A549 (cell line): Measurements from ENCODE around the gene EXOC6. TPM values are rescaled to one million over a fixed set of nuclear protein-coding genes. Genes with fewer than 3 reads are reported as not detected.

Experiments
- ATAC-seq, 2 experiments: fragments of 200-7000 bp in 1 of 2; fragments of >200 bp in 1 of 2; cut with Nextera tagmentation in 1 of 2; cut with Tn5 transposase in 1 of 2; 3 replicates each; pipeline versions ENCODE4 v1.8.0 to v1.9.1; 2018 to 2020; ENCODE audit warnings: mild to moderate bottlenecking in 1 of 2, moderate library complexity in 1 of 2
- CTCF ChIA-PET: fragments of 300-600 bp; sonication (Branson Sonifier 250); formaldehyde crosslinking; extraction: SDS; loops from one replicate; lab custom pipeline; 2021; ENCODE audit warnings: antibody characterized with exemption, inconsistent platforms; lab: Yijun Ruan, JAX
- POLR2A ChIA-PET: fragments of 350-600 bp; formaldehyde crosslinking; extraction: SDS; loops from one replicate; lab custom pipeline; 2021; ENCODE audit warnings: antibody characterized with exemption, inconsistent platforms; lab: Yijun Ruan, JAX
- DNase-seq, 2 experiments: peaks; one replicate each; pipeline versions ENCODE4 v3.0.0 to v3.0.0-alpha.2; 2011 to 2016; ENCODE audit warnings: low read depth in 1 of 2, low spot score in 1 of 2
- FAIRE-seq: peaks from 2 replicates; lab custom pipeline; 2011; peaks lifted over from hg19 to GRCh38; lab: Jason Lieb, UNC
- H3K27ac ChIP-seq, 2 experiments: fragments of >200 bp; sonication (Bioruptor Twin); formaldehyde crosslinking; 3 replicates each; pipeline ENCODE4 v1.5.1; 2016 to 2017
- H3K4me1 ChIP-seq: fragments of >200 bp; sonication (Bioruptor Twin); formaldehyde crosslinking; 3 replicates; pipeline ENCODE4 v1.6.1; 2016
- H3K4me2 ChIP-seq: fragments of >200 bp; sonication (Bioruptor Twin); formaldehyde crosslinking; 3 replicates; pipeline ENCODE4 v1.6.1; 2016
- H3K4me3 ChIP-seq: fragments of >200 bp; sonication (Bioruptor Twin); formaldehyde crosslinking; 3 replicates; pipeline ENCODE4 v1.5.1; 2016
- H3K9me3 ChIP-seq: fragments of >200 bp; sonication (Bioruptor Twin); formaldehyde crosslinking; 3 replicates; pipeline ENCODE4 v1.6.1; 2016
- ATOH8 ChIP-seq: fragments of 250-450 bp; sonication (Bioruptor Pico); IDR thresholded peaks from 2 replicates; pipeline ENCODE4 v1.5.0; 2020; ENCODE audit warnings: low read depth, mild to moderate bottlenecking, moderate library complexity
- CBX2 ChIP-seq: fragments of 200-600 bp; sonication (generic); IDR thresholded peaks from 2 replicates; pipeline ENCODE4 v1.6.1; 2016; ENCODE audit warnings: low read depth, mild to moderate bottlenecking, borderline replicate concordance
- CEBPB ChIP-seq, 2 experiments: fragments of >200 bp in 1 of 2; sonication (Bioruptor Twin) in 1 of 2; formaldehyde crosslinking in 1 of 2; IDR thresholded peaks; 2 replicates each; pipeline ENCODE4 v1.6.1; 2012 to 2016
- CHD2 ChIP-seq: fragments of 150-350 bp; IDR thresholded peaks from 2 replicates; pipeline ENCODE4 v1.6.1; 2014; ENCODE audit warnings: low read length; ENCODE audit not compliant: partially characterized antibody
- EHMT2 ChIP-seq: fragments of 200-600 bp; sonication (generic); IDR thresholded peaks from 2 replicates; pipeline ENCODE4 v1.6.1; 2016; ENCODE audit warnings: antibody characterized with exemption, low read depth, mild to moderate bottlenecking, moderate library complexity
- EP300 ChIP-seq, 2 experiments: fragments of >200 bp; sonication (Bioruptor Twin); formaldehyde crosslinking; IDR thresholded peaks; 2 replicates in 1 of 2; 3 replicates in 1 of 2; pipeline ENCODE4 v1.6.1; 2016 to 2017
- FOSL2 ChIP-seq, 2 experiments: fragments of 450-650 bp in 1 of 2; fragments of >200 bp in 1 of 2; sonication (Bioruptor Twin) in 1 of 2; formaldehyde crosslinking; IDR thresholded peaks; 2 replicates each; pipeline versions ENCODE4 v1.5.0 to v1.6.1; 2016 to 2020; ENCODE audit warnings: mild to moderate bottlenecking in 1 of 2, moderate library complexity in 1 of 2
- FOXS1 ChIP-seq: fragments of 250-450 bp; sonication (Bioruptor Pico); IDR thresholded peaks from 2 replicates; pipeline ENCODE4 v1.5.0; 2020; ENCODE audit warnings: mild to moderate bottlenecking, moderate library complexity
- GATA3 ChIP-seq: IDR thresholded peaks from 2 replicates; pipeline ENCODE4 v1.6.1; 2012; ENCODE audit warnings: borderline replicate concordance
- HES2 ChIP-seq: fragments of >200 bp; sonication (Bioruptor Twin); formaldehyde crosslinking; IDR thresholded peaks from 2 replicates; pipeline ENCODE4 v1.6.1; 2016
- HEYL ChIP-seq: fragments of 250-450 bp; sonication (Bioruptor Pico); IDR thresholded peaks from 2 replicates; pipeline ENCODE4 v1.8.0; 2021; ENCODE audit warnings: mild to moderate bottlenecking, moderate library complexity
- HOXB13 ChIP-seq: fragments of 250-450 bp; sonication (Bioruptor Pico); IDR thresholded peaks from 2 replicates; pipeline ENCODE4 v1.5.0; 2020; ENCODE audit warnings: low read depth, mild to moderate bottlenecking, moderate library complexity
- HOXB5 ChIP-seq: fragments of 250-450 bp; sonication (Bioruptor Pico); IDR thresholded peaks from 2 replicates; pipeline ENCODE4 v1.5.0; 2020; ENCODE audit warnings: mild to moderate bottlenecking, moderate library complexity
- MYC ChIP-seq: IDR thresholded peaks from 2 replicates; pipeline ENCODE4 v1.6.1; 2012; ENCODE audit warnings: mild to moderate bottlenecking, inconsistent platforms, low read length, improper control_type of control experiment, borderline replicate concordance
- PBX3 ChIP-seq: IDR thresholded peaks from 2 replicates; pipeline ENCODE4 v1.6.1; 2012
- RAD21 ChIP-seq, 2 experiments: fragments of >200 bp in 1 of 2; sonication (Bioruptor Twin) in 1 of 2; formaldehyde crosslinking in 1 of 2; IDR thresholded peaks in 1 of 2; conservative IDR thresholded peaks in 1 of 2; 2 replicates in 1 of 2; 3 replicates in 1 of 2; pipeline ENCODE4 v1.6.1; 2012 to 2018; ENCODE audit warnings: inconsistent platforms in 1 of 2
- RCOR1 ChIP-seq: fragments of 150-350 bp; IDR thresholded peaks from 2 replicates; pipeline ENCODE4 v1.6.1; 2014; ENCODE audit warnings: antibody characterized with exemption, low read length, low read depth
- REST ChIP-seq: fragments of 200-600 bp; sonication (generic); IDR thresholded peaks from 2 replicates; pipeline ENCODE4 v1.6.1; 2016; ENCODE audit warnings: antibody characterized with exemption, mild to moderate bottlenecking, moderate library complexity
- RFX5 ChIP-seq: fragments of 450-650 bp; IDR thresholded peaks from 2 replicates; pipeline ENCODE4 v1.7.1; 2014; ENCODE audit warnings: antibody characterized with exemption, mild to moderate bottlenecking, moderate library complexity
- RNF2 ChIP-seq: fragments of 200-600 bp; sonication (generic); IDR thresholded peaks from 2 replicates; pipeline ENCODE4 v1.6.1; 2016; ENCODE audit warnings: low read depth, mild to moderate bottlenecking, antibody characterized with exemption, moderate library complexity, borderline replicate concordance
- SMC3 ChIP-seq: fragments of >200 bp; sonication (Bioruptor Twin); formaldehyde crosslinking; IDR thresholded peaks from 3 replicates; pipeline ENCODE4 v1.6.1; 2018; ENCODE audit warnings: inconsistent platforms
- SREBF2 ChIP-seq: fragments of 450-650 bp; IDR thresholded peaks from 2 replicates; pipeline ENCODE4 v1.6.1; 2014; ENCODE audit warnings: mild to moderate bottlenecking, moderate library complexity
- TP53 ChIP-seq: fragments of 250-450 bp; sonication (Bioruptor Pico); IDR thresholded peaks from 2 replicates; pipeline ENCODE4 v1.5.0; 2021; ENCODE audit warnings: mild to moderate bottlenecking, moderate library complexity
- USF2 ChIP-seq: fragments of 450-650 bp; IDR thresholded peaks from 2 replicates; pipeline ENCODE4 v1.6.1; 2014; ENCODE audit warnings: antibody characterized with exemption
- ZC3H11A ChIP-seq: fragments of 450-650 bp; IDR thresholded peaks from 2 replicates; pipeline ENCODE4 v1.6.1; 2014; ENCODE audit warnings: antibody characterized with exemption, mild to moderate bottlenecking
- ZFP36 ChIP-seq: fragments of 450-650 bp; IDR thresholded peaks from 2 replicates; pipeline ENCODE4 v1.6.1; 2014; ENCODE audit warnings: borderline replicate concordance; ENCODE audit not compliant: partially characterized antibody
- ZNF302 ChIP-seq: fragments of 250-450 bp; sonication (Bioruptor Pico); IDR thresholded peaks from 2 replicates; pipeline ENCODE4 v1.9.0; 2021; ENCODE audit warnings: inconsistent platforms, mild to moderate bottlenecking, moderate library complexity
- ZSCAN20 ChIP-seq: fragments of 250-450 bp; sonication (Bioruptor Pico); IDR thresholded peaks from 2 replicates; pipeline ENCODE4 v1.8.0; 2022; ENCODE audit warnings: mild to moderate bottlenecking, moderate library complexity
- WGBS: methylation state at CpG from one replicate; pipeline ENCODE4 v1.1.6; 2017; ENCODE audit errors: missing lambda C conversion rate; 5-methylcytosine and 5-hydroxymethylcytosine counted together
- polyA plus RNA-seq, 4 experiments: library from polyadenylated mRNA; depleted of rRNA in 3 of 4; stranded (reverse); fragments of >200 nt; fragmentation: RNase III in 1 of 4; extraction: RNeasy Plus Mini Kit Qiagen cat#74134 plus additional on column Dnase treatment in 1 of 4; gene quantifications; 2 replicates in 3 of 4; 3 replicates in 1 of 4; pipeline ENCODE4 v1.2.3, GENCODE V29; 2011 to 2017

Gene EXOC6
- polyA plus RNA-seq, 2 of the 4 experiments (the other 2 are of a cell fraction) = 16.8 to 48.5 TPM

GRCh38 chr10:92868036-92868435 is 19.7 kb downstream of the EXOC6 start (continued):
- TF ChIP-seq ATOH8 (CRISPR knock-in tag) (no peak), EHMT2 (no peak), FOXS1 (CRISPR knock-in tag) (no peak), RFX5 (no peak), ZFP36 (no peak), RNF2 (no peak), HEYL (no peak), CEBPB (IDR thresholded peaks at IDR 0.05) (no peak), EP300 (IDR thresholded peaks at IDR 0.05) (no peak), RAD21 (conservative IDR thresholded peaks at IDR 0.05 in 1 of 2, IDR thresholded peaks at IDR 0.05 in 1 of 2) (no peak)
- TF ChIP-seq, all 56 proteins: peak for 0

GRCh38 chr10:92868557-92868956 is 20.2 kb downstream of the EXOC6 start:
- 83% methylated on average over 1 of the region's 1 CpG for WGBS
- no peak overlapping the region; a peak in 1 of 6 replicates for H3K27ac ChIP-seq
- peak overlapping the region; percentile 57 for H3K4me2 ChIP-seq
- TF ChIP-seq PBX3 (no peak), SREBF2 (no peak), REST (no peak), ZNF302 (CRISPR knock-in tag) (no peak), HOXB13 (no peak), RCOR1 (no peak), USF2 (no peak), TP53 (CRISPR knock-in tag) (no peak), CBX2 (no peak), GATA3 (no peak), HOXB5 (no peak), FOSL2 (IDR thresholded peaks at IDR 0.05) (no peak), FOSL2 (CRISPR knock-in tag; IDR thresholded peaks at IDR 0.05) (no peak), ZSCAN20 (no peak), SMC3 (no peak), RFX5 (no peak), CHD2 (no peak), RAD21 (conservative IDR thresholded peaks at IDR 0.05 in 1 of 2, IDR thresholded peaks at IDR 0.05 in 1 of 2) (no peak), HES2 (no peak), ZC3H11A (no peak), MYC (no peak)
- ATAC-seq = no peak
- FAIRE-seq = no peak
- no peaks in the 10 kb centered on the region for H3K9me3 ChIP-seq
- POLR2A ChIA-PET = no interaction called here
- H3K4me3 ChIP-seq = no peak overlapping the region
- peaks cover 32% of the 10 kb centered on the region for H3K4me1 ChIP-seq
- CTCF ChIA-PET = interaction anchor here (0.6 to 2.9 kb wide), 2 partner anchors 20 to 101 kb away, joined by 3 to 12 read pairs; partner anchors contain the start of gene EXOC6
- DNase-seq = no peak
